Measurements from ENCODE around the gene SP110. TPM values are rescaled to one million over a fixed set of nuclear protein-coding genes. Genes with fewer than 3 reads are reported as not detected.

Gene SP110
- total and polyA plus RNA-seq, 2 donors (not counting 1 experiment from before 2014, with no cell fraction given): 162 to 280 TPM

GRCh38 chr2:230184727-230185578, 34.8 kb downstream of the SP110 start:
- H3K27me3 ChIP-seq (replicated peaks in 1 of 4; ENCODE audit: control extremely low read depth in 1 of 4, control insufficient read depth in 3 of 4, insufficient read depth in 4 of 4, low read length in 3 of 4): no peaks in the 10 kb centered on the region
- ChIA-PET CTCF (no interaction called here), POLR2A (no interaction called here)
- WGBS (ENCODE audit: insufficient coverage): 98% methylated on average over 6 of the region's 10 CpGs
- no peak overlapping the region for H3K4me2 ChIP-seq (replicated peaks; ENCODE audit: low read depth, low read length, poor library complexity, severe bottlenecking)
- intact Hi-C loops (cut with micrococcal nuclease): no loop called here
- peaks cover 0 to 11% (median 0%) of the 10 kb centered on the region in 3 donors for H3K9me3 ChIP-seq (ENCODE audit: control extremely low read depth in 1 of 3, control insufficient read depth in 2 of 3, insufficient read depth in 1 of 3, low read length in 2 of 3)
- DNase-seq (no peak), ATAC-seq (ENCODE audit: low read depth) (no peak)
- H3K4me1 Mint-ChIP-seq: peaks cover 3% of the 10 kb centered on the region
- peaks cover 5% of the 10 kb centered on the region for H4K20me1 ChIP-seq (ENCODE audit: control insufficient read depth, insufficient read depth, low read length, poor library complexity, severe bottlenecking)
- H3K4me3 Mint-ChIP-seq: no peak overlapping the region
- TF ChIP-seq CTCF (IDR thresholded peaks at IDR 0.05) (no peak), EZH2 (IDR thresholded peaks at IDR 0.05; ENCODE audit: borderline replicate concordance, insufficient read depth, low read depth, low read length, poor library complexity, severe bottlenecking) (no peak)
- no peak overlapping the region for H3K9ac ChIP-seq (ENCODE audit: low read length)
- no peaks in the 10 kb centered on the region for H3K4me1 ChIP-seq (ENCODE audit: control insufficient read depth in 2 of 2, insufficient read depth in 2 of 2, low read length in 2 of 2)
- H2AFZ ChIP-seq (ENCODE audit: insufficient read depth, low read depth, low read length, poor library complexity, severe bottlenecking): no peak overlapping the region
- H3K27me3 Mint-ChIP-seq: no peaks in the 10 kb centered on the region
- H3K79me2 ChIP-seq (ENCODE audit: control insufficient read depth, insufficient read depth, low read length): no peaks in the 10 kb centered on the region
- peaks cover 12 to 77% of the 10 kb centered on the region in 2 experiments for H3K36me3 ChIP-seq (replicated peaks in 1 of 2; ENCODE audit: control extremely low read depth in 1 of 2, control insufficient read depth in 1 of 2, extremely low read depth in 1 of 2, insufficient read depth in 2 of 2, low read length in 1 of 2)
- H3K27ac ChIP-seq (ENCODE audit: low read length in 2 of 2): peak overlapping the region in 1 of 2 donors; percentile 32
- peak overlapping the region; percentile 5 for H3K27ac Mint-ChIP-seq
- H3K4me3 ChIP-seq (ENCODE audit: control extremely low read depth in 1 of 5, extremely low read depth in 1 of 5, insufficient read depth in 1 of 5, low read depth in 2 of 5, low read length in 4 of 5): no peak overlapping the region
- H3K9me3 Mint-ChIP-seq (ENCODE audit: insufficient read depth): no peaks in the 10 kb centered on the region

- Histone ChIP-seq H3K9me3 (ENCODE audit: control extremely low read depth in 1 of 3, control insufficient read depth in 2 of 3, insufficient read depth in 1 of 3, low read length in 2 of 3) (peaks cover 0 to 11% (median 0%) of the 10 kb centered on the region in 3 donors), H3K4me2 (replicated peaks; ENCODE audit: low read depth, low read length, poor library complexity, severe bottlenecking) (no peak overlapping the region), H3K27me3 (replicated peaks in 1 of 4; ENCODE audit: control extremely low read depth in 1 of 4, control insufficient read depth in 3 of 4, insufficient read depth in 4 of 4, low read length in 3 of 4) (no peaks in the 10 kb centered on the region), H4K20me1 (ENCODE audit: control insufficient read depth, insufficient read depth, low read length, poor library complexity, severe bottlenecking) (peaks cover 5% of the 10 kb centered on the region), H2AFZ (ENCODE audit: insufficient read depth, low read depth, low read length, poor library complexity, severe bottlenecking) (no peak overlapping the region), H3K9ac (ENCODE audit: low read length) (no peak overlapping the region), H3K4me1 (ENCODE audit: control insufficient read depth in 2 of 2, insufficient read depth in 2 of 2, low read length in 2 of 2) (no peaks in the 10 kb centered on the region), H3K36me3 (replicated peaks in 1 of 2; ENCODE audit: control extremely low read depth in 1 of 2, control insufficient read depth in 1 of 2, extremely low read depth in 1 of 2, insufficient read depth in 2 of 2, low read length in 1 of 2) (peaks cover 17 to 98% of the 10 kb centered on the region in 2 experiments), H3K4me3 (ENCODE audit: control extremely low read depth in 1 of 5, extremely low read depth in 1 of 5, insufficient read depth in 1 of 5, low read depth in 2 of 5, low read length in 4 of 5) (no peak overlapping the region), H3K27ac (ENCODE audit: low read length in 2 of 2) (no peak overlapping the region), H3K79me2 (ENCODE audit: control insufficient read depth, insufficient read depth, low read length) (no peaks in the 10 kb centered on the region)
- Mint-ChIP-seq H3K27ac (peak overlapping the region; percentile 16), H3K9me3 (ENCODE audit: insufficient read depth) (no peaks in the 10 kb centered on the region), H3K4me1 (no peaks in the 10 kb centered on the region), H3K4me3 (no peak overlapping the region), H3K27me3 (no peaks in the 10 kb centered on the region)
- TF ChIP-seq EZH2 (IDR thresholded peaks at IDR 0.05; ENCODE audit: borderline replicate concordance, insufficient read depth, low read depth, low read length, poor library complexity, severe bottlenecking) (no peak), CTCF (IDR thresholded peaks at IDR 0.05) (no peak)
- DNase-seq (no peak), ATAC-seq (ENCODE audit: low read depth) (no peak)
- no CpG with 5 or more reads among the region's 2 CpGs for WGBS (ENCODE audit: insufficient coverage)
- ChIA-PET CTCF (no interaction called here), POLR2A (no interaction called here)
- intact Hi-C loops (cut with micrococcal nuclease): no loop called here
These were observed 38.6 kb downstream of the SP110 start for GRCh38 chr2:230181195-230181594.

Data from B cell (primary cell).